ENCODE results near the gene DNAI4. TPM values are rescaled to one million over a fixed set of nuclear protein-coding genes. Genes with fewer than 3 reads are reported as not detected.

DNAI4 gene
- total RNA-seq, 4 donors from 2014 or later = 13.5 to 23.6 (median 17.2) TPM

DNA sequence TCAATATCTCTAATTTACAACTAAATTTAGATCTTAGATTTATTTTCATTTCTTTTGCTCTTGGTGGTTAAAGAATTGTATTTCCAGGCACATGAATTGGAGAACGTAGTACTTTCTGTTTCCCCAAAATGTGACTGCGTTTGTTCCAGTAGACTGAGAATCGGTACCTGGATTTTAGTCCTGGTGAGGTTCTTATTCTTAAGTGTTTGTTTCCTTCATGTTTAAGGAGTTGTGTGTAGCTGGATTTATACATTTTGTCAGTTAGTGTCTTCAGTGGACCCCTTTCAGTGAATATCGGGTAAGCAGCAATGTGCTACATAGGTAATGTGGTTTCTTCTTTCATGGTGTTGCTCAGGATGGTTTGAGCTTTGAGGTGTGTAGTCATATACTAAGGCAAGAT, 6.9 kb upstream of the DNAI4 start:
- DNase-seq (ENCODE audit: low spot score in 2 of 2) = no peak
- TF ChIP-seq EP300 (IDR thresholded peaks at IDR 0.05) (no peak), POLR2A (IDR thresholded peaks at IDR 0.05) (no peak)
- TF ChIP-seq, protein P1, sequence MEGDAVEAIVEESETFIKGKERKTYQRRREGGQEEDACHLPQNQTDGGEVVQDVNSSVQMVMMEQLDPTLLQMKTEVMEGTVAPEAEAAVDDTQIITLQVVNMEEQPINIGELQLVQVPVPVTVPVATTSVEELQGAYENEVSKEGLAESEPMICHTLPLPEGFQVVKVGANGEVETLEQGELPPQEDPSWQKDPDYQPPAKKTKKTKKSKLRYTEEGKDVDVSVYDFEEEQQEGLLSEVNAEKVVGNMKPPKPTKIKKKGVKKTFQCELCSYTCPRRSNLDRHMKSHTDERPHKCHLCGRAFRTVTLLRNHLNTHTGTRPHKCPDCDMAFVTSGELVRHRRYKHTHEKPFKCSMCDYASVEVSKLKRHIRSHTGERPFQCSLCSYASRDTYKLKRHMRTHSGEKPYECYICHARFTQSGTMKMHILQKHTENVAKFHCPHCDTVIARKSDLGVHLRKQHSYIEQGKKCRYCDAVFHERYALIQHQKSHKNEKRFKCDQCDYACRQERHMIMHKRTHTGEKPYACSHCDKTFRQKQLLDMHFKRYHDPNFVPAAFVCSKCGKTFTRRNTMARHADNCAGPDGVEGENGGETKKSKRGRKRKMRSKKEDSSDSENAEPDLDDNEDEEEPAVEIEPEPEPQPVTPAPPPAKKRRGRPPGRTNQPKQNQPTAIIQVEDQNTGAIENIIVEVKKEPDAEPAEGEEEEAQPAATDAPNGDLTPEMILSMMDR (IDR thresholded peaks at IDR 0.05) = no peak
- Histone ChIP-seq H3K4me3 (peak overlapping the region; percentile 52 to 97 (median 68)), H3K36me3 (no peaks in the 10 kb centered on the region), H3K9me3 (no peaks in the 10 kb centered on the region), H3K27me3 (no peaks in the 10 kb centered on the region), H3K4me1 (peaks cover 0 to 81% (median 21%) of the 10 kb centered on the region in 4 donors), H3K27ac (peak overlapping the region in 3 of 4 donors; percentile 93 to 99 (median 97))
- WGBS, 2 donors = 38 to 42% methylated on average over 4 of the region's 4 CpGs

DNA sequence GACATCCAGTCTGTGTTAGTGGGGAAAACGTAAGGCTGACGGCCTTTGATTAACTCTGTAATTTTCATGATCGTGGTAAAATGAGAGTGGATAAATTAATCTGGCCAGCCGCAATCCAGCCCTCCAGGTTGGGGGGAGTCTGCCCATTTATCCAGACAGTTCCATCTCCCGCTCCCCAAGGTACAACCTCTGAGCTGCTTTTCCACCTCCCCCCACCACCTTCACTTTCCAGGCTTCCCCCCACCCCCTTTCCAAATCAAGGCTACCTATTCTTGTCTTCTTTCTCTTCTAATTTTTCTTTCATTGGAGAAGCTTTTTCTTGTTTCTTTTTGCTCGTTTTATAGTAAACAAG, 6.1 kb upstream of the DNAI4 start:
- H3K27me3 ChIP-seq = no peaks in the 10 kb centered on the region
- no peak for DNase-seq (ENCODE audit: low spot score in 2 of 2)
- H3K4me1 ChIP-seq = peaks cover 0 to 81% (median 24%) of the 10 kb centered on the region in 4 donors
- peak overlapping the region; percentile 85 to 99 (median 95) for H3K27ac ChIP-seq
- no peak for TF ChIP-seq EP300 (IDR thresholded peaks at IDR 0.05)
- TF ChIP-seq, protein P1 (IDR thresholded peaks at IDR 0.05) = no peak
- TF ChIP-seq POLR2A (IDR thresholded peaks at IDR 0.05) = no peak
- 0 to 2% methylated on average over 6 of the region's 6 CpGs for WGBS, 2 donors
- H3K9me3 ChIP-seq = no peaks in the 10 kb centered on the region
- peak overlapping the region; percentile 52 to 97 (median 68) for H3K4me3 ChIP-seq
- no peaks in the 10 kb centered on the region for H3K36me3 ChIP-seq

DNA sequence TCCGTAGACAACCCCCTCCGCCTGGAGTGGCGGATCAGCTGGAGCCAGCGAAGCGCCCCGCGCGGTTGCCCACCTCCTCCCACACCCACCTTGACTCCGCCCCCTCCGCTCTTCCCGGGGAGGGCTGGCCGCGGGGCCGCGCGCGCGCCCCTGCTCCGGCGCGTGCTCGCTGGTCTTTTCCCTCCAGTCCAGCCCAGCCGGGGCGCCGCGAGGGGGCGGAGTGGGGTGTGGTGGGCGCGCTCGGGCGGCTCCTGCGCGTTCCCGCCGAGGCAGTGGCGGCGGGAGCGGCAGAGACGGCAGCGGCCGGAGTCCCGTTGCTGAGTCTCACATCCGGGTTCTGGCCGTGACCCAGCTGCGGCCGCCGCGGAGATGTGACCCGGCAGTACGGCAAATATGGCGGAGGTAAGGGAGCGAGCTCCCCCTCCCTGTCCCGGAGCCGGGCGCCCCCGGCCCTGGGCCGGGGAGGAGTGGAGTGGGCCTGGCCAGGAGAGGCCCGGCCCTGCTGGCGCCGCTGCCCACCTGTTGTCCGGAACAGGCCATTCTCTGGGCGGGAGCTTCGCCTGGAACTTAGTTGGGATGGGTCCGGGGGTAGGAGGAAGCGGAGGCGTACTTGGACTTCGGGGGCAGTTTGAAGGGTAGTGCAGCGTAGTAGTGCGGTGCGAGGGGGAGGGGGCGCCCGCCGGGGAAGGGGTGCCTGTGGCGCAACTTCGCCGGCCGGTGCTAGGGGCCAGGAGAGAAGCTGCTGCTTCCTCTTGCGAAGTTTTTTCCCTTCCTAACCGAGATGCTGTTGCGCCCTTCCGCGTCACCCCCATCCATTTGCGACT, 5.6 kb upstream of the DNAI4 start:
- TF ChIP-seq, protein P1 (IDR thresholded peaks at IDR 0.05) = peak; percentile 23 to 72 (median 65)
- TF ChIP-seq POLR2A (IDR thresholded peaks at IDR 0.05) = peak; percentile 75 to 86
- peak in 1 of 2 donors; percentile 83 for TF ChIP-seq EP300 (IDR thresholded peaks at IDR 0.05)
- WGBS, 2 donors = 1% methylated on average over 35 to 60 of the region's 83 CpGs
- Histone ChIP-seq H3K27ac (peak overlapping the region; percentile 85 to 99 (median 95)), H3K27me3 (no peaks in the 10 kb centered on the region), H3K4me1 (peaks cover 0 to 78% (median 23%) of the 10 kb centered on the region in 4 donors), H3K4me3 (peak overlapping the region; percentile 52 to 97 (median 68)), H3K9me3 (no peaks in the 10 kb centered on the region), H3K36me3 (no peaks in the 10 kb centered on the region)
- peak; percentile 91 to 94 for DNase-seq (ENCODE audit: low spot score in 2 of 2)

DNA sequence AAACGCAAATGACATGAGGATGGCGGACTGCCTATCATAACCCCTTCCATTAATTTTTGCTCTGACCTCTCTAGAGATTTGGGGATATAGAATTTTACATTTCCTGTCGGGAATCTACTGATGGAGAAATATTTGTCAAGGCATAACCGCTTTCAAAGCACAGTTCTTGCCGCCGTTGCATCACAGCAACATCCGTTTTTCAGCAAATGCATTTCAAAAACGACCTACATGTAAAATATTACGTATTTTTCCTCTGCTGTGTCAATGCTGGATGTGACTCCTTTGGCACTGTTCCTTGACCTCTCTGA, 5.0 kb upstream of the DNAI4 start:
- H3K4me1 ChIP-seq = peaks cover 0 to 72% (median 20%) of the 10 kb centered on the region in 4 donors

More for the DNA sequence above, 5.0 kb upstream of the DNAI4 start:
- H3K9me3 ChIP-seq = no peaks in the 10 kb centered on the region
- H3K36me3 ChIP-seq = no peaks in the 10 kb centered on the region
- no peaks in the 10 kb centered on the region for H3K27me3 ChIP-seq
- no peak for TF ChIP-seq EP300 (IDR thresholded peaks at IDR 0.05)
- TF ChIP-seq POLR2A (IDR thresholded peaks at IDR 0.05) = no peak
- TF ChIP-seq, protein P1 (IDR thresholded peaks at IDR 0.05) = no peak
- peak overlapping the region; percentile 85 to 99 (median 95) for H3K27ac ChIP-seq
- 8% methylated on average over 9 of the region's 9 CpGs for WGBS, 2 donors
- DNase-seq (ENCODE audit: low spot score in 2 of 2) = no peak
- peak overlapping the region; percentile 43 to 97 (median 67) for H3K4me3 ChIP-seq

Data from tibial nerve (tissue), 4 donors.